ENCODE results near the gene PPM1M. TPM values are rescaled to one million over a fixed set of nuclear protein-coding genes. Genes with fewer than 3 reads are reported as not detected.
A peak's percentile ranks its signal among the peaks of the same experiment; 100 is the strongest.

Gene PPM1M
- total and polyA plus RNA-seq, 10 of the 15 experiments (the other 5 are each of a cell fraction or from before 2014, with no cell fraction given), result 7.3 to 24.8 (median 15.8) TPM

- no peak for TF ChIP-seq MTA3 (IDR thresholded peaks at IDR 0.05; ENCODE audit: borderline replicate concordance, low read length)
- no peak for TF ChIP-seq SMC3 (IDR thresholded peaks at IDR 0.05; ENCODE audit: borderline replicate concordance, low read length)
- TF ChIP-seq PRDM15 (CRISPR knock-in tag; IDR thresholded peaks at IDR 0.05), result no peak
- TF ChIP-seq CHD4 (IDR thresholded peaks at IDR 0.05), result no peak
- TF ChIP-seq MYC (IDR thresholded peaks at IDR 0.05; ENCODE audit: insufficient read depth, insufficient read length, insufficient replicate concordance, low read length, severe bottlenecking), result no peak
- TF ChIP-seq BMI1 (IDR thresholded peaks at IDR 0.05; ENCODE audit: borderline replicate concordance), result peak; percentile 38; the same call in 1 of the 2 replicates
- TF ChIP-seq ZBED1 (IDR thresholded peaks at IDR 0.05; ENCODE audit: borderline replicate concordance), result peak; percentile 82
- no peak for TF ChIP-seq NFYB (IDR thresholded peaks at IDR 0.05; ENCODE audit: insufficient read depth, low read depth, low read length)
- TF ChIP-seq EGR1 (IDR thresholded peaks at IDR 0.05; ENCODE audit: borderline replicate concordance in 1 of 2, low read depth in 2 of 2, low read length in 2 of 2), result no peak; a peak in 1 of 3 replicates
- peak in 1 of 2 experiments; percentile 99; a peak in 2 of 4 replicates for TF ChIP-seq ETV6 (conservative IDR thresholded peaks at IDR 0.05 in 1 of 2, IDR thresholded peaks at IDR 0.05 in 1 of 2; ENCODE audit: borderline replicate concordance in 1 of 2, low read depth in 1 of 2)
- TF ChIP-seq NFIC (IDR thresholded peaks at IDR 0.05; ENCODE audit: low read depth, low read length), result no peak
- TF ChIP-seq SPI1 (IDR thresholded peaks at IDR 0.05; ENCODE audit: borderline replicate concordance, insufficient read depth, low read depth, low read length), result peak; percentile 89
- TF ChIP-seq ZNF207 (IDR thresholded peaks at IDR 0.05; ENCODE audit: borderline replicate concordance), result no peak
- TF ChIP-seq, protein P1, sequence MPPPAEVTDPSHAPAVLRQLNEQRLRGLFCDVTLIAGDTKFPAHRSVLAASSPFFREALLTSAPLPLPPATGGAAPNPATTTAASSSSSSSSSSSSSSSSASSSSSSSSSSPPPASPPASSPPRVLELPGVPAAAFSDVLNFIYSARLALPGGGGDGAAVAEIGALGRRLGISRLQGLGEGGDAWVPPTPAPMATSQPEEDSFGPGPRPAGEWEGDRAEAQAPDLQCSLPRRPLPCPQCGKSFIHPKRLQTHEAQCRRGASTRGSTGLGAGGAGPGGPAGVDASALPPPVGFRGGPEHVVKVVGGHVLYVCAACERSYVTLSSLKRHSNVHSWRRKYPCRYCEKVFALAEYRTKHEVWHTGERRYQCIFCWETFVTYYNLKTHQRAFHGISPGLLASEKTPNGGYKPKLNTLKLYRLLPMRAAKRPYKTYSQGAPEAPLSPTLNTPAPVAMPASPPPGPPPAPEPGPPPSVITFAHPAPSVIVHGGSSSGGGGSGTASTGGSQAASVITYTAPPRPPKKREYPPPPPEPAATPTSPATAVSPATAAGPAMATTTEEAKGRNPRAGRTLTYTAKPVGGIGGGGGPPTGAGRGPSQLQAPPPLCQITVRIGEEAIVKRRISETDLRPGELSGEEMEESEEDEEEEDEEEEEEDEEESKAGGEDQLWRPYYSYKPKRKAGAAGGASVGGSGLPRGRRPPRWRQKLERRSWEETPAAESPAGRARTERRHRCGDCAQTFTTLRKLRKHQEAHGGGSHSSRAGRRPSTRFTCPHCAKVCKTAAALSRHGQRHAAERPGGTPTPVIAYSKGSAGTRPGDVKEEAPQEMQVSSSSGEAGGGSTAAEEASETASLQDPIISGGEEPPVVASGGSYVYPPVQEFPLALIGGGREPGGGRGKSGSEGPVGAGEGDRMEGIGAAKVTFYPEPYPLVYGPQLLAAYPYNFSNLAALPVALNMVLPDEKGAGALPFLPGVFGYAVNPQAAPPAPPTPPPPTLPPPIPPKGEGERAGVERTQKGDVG (CRISPR knock-in tag; IDR thresholded peaks at IDR 0.05), result no peak
- no peak for TF ChIP-seq RAD21 (IDR thresholded peaks at IDR 0.05; ENCODE audit: insufficient read depth, low read depth, low read length)
- no peak; the same call in 1 of the 2 replicates for TF ChIP-seq NBN (IDR thresholded peaks at IDR 0.05)
- TF ChIP-seq SP1 (IDR thresholded peaks at IDR 0.05; ENCODE audit: low read depth, low read length), result no peak
- TF ChIP-seq IRF4 (IDR thresholded peaks at IDR 0.05; ENCODE audit: low read depth, low read length), result peak; percentile 92
- no peak for TF ChIP-seq POLR2AphosphoS2 (IDR thresholded peaks at IDR 0.05; ENCODE audit: low read depth, low read length)
- no peak for TF ChIP-seq MAX (IDR thresholded peaks at IDR 0.05; ENCODE audit: low read depth, low read length)
- TF ChIP-seq MLLT1 (IDR thresholded peaks at IDR 0.05), result no peak
Observed at GRCh38 chr3:52243791-52244628, 1.5 kb upstream of the PPM1M start (continued).
